Activated B cell treated with CpG ODN at 0.5 μM for 24 hours (primary cell): Measurements from ENCODE around the gene ZNF804B. TPM values are rescaled to one million over a fixed set of nuclear protein-coding genes. Genes with fewer than 3 reads are reported as not detected.

Experiments
- ATAC-seq: fragments of 200-7000 bp; cut with Tn5 transposase; one replicate; pipeline ENCODE4 v1.10.0; 2021; ENCODE audit warnings: low read depth, mild to moderate bottlenecking, moderate library complexity
- CTCF ChIA-PET: fragments of 350-600 bp; sonication (Branson Sonifier 250); formaldehyde crosslinking; loops from one replicate; lab custom pipeline; 2021; ENCODE audit warnings: antibody characterized with exemption; lab: Charles Lee
- POLR2A ChIA-PET: fragments of 350-600 bp; sonication (Branson Sonifier 250); formaldehyde crosslinking; loops from one replicate; lab custom pipeline; 2021; ENCODE audit warnings: antibody characterized with exemption; lab: Charles Lee
- DNase-seq: peaks from one replicate; pipeline ENCODE4 v3.0.0; 2022
- H3K27ac Mint-ChIP-seq: one replicate; pipeline ENCODE4 v1.8.0; 2020; ENCODE audit warnings: mixed read lengths
- H3K27me3 Mint-ChIP-seq: one replicate; pipeline ENCODE4 v1.8.0; 2021; ENCODE audit warnings: mixed read lengths
- H3K36me3 Mint-ChIP-seq: one replicate; pipeline ENCODE4 v1.8.0; 2021; ENCODE audit warnings: low read depth, mixed read lengths
- H3K4me1 Mint-ChIP-seq: one replicate; pipeline ENCODE4 v1.8.0; 2021; ENCODE audit warnings: mixed read lengths
- H3K4me3 Mint-ChIP-seq: one replicate; pipeline ENCODE4 v1.8.0; 2020; ENCODE audit warnings: mild to moderate bottlenecking, mixed read lengths
- H3K9me3 Mint-ChIP-seq: one replicate; pipeline ENCODE4 v1.8.0; 2020; ENCODE audit warnings: mixed read lengths
- CTCF ChIP-seq: fragments of 200-600 bp; IDR thresholded peaks from one replicate; pipeline ENCODE4 v1.8.0; 2022; ENCODE audit warnings: antibody characterized with exemption, mild to moderate bottlenecking
- intact Hi-C: fragments of 100-400 bp; cut with micrococcal nuclease; formaldehyde crosslinking; loops from one replicate; pipeline ENCODE4 v1.15.1; 2024
- total RNA-seq: library from RNA; stranded (reverse); gene quantifications from 2 replicates; pipeline ENCODE4 v1.2.3, GENCODE V29; 2022

Gene ZNF804B
- total RNA-seq, 1 donor from 2014 or later = not detected

- DNase-seq (no peak), ATAC-seq (no peak)
- Mint-ChIP-seq H3K4me1 (no peaks in the 10 kb centered on the region), H3K9me3 (peaks cover 2% of the 10 kb centered on the region), H3K27ac (no peak overlapping the region), H3K27me3 (no peaks in the 10 kb centered on the region), H3K4me3 (no peak overlapping the region), H3K36me3 (no peaks in the 10 kb centered on the region)
- TF ChIP-seq CTCF = no peak
- ChIA-PET POLR2A (no interaction called here), CTCF (no interaction called here)
- intact Hi-C loops = no loop called here
These were observed 580.2 kb downstream of the ZNF804B start for GRCh38 chr7:89339748-89340147.

GRCh38 chr7:89357121-89357520 is 597.6 kb downstream of the ZNF804B start:
- no peak for ATAC-seq
- Mint-ChIP-seq H3K4me3 (no peak overlapping the region), H3K9me3 (peaks cover 7% of the 10 kb centered on the region), H3K36me3 (no peaks in the 10 kb centered on the region), H3K4me1 (no peaks in the 10 kb centered on the region), H3K27ac (no peak overlapping the region), H3K27me3 (no peaks in the 10 kb centered on the region)
- intact Hi-C loops = no loop called here
- no peak for DNase-seq
- POLR2A ChIA-PET = no interaction called here
- no peak for TF ChIP-seq CTCF
- CTCF ChIA-PET = no interaction called here

GRCh38 chr7:89377219-89377618 is 617.7 kb downstream of the ZNF804B start:
- POLR2A ChIA-PET = no interaction called here
- CTCF ChIA-PET = no interaction called here
- Mint-ChIP-seq H3K27me3 (no peaks in the 10 kb centered on the region), H3K4me1 (no peaks in the 10 kb centered on the region), H3K36me3 (no peaks in the 10 kb centered on the region), H3K4me3 (no peak overlapping the region), H3K27ac (no peak overlapping the region), H3K9me3 (peaks cover 6% of the 10 kb centered on the region)
- ATAC-seq (no peak), DNase-seq (no peak)
- no peak for TF ChIP-seq CTCF
- intact Hi-C loops = no loop called here

- Mint-ChIP-seq H3K27ac (no peak overlapping the region), H3K36me3 (no peaks in the 10 kb centered on the region), H3K4me3 (no peak overlapping the region), H3K27me3 (no peaks in the 10 kb centered on the region), H3K4me1 (no peaks in the 10 kb centered on the region), H3K9me3 (peaks cover 2% of the 10 kb centered on the region)
- intact Hi-C loops = no loop called here
- CTCF ChIA-PET = no interaction called here
- ATAC-seq = no peak
- POLR2A ChIA-PET = no interaction called here
- no peak for DNase-seq
- TF ChIP-seq CTCF = no peak
These were observed 625.9 kb downstream of the ZNF804B start for GRCh38 chr7:89385411-89385810.

Other genes with a start within 250 kb of the ZNF804B start
- not detected in 2 replicates for gene TEX47, start 36.0 kb downstream of the ZNF804B start, total RNA-seq